A549 (cell line): Measurements from ENCODE around the gene FMC1. TPM values are rescaled to one million over a fixed set of nuclear protein-coding genes. Genes with fewer than 3 reads are reported as not detected.

Experiments used
- ATAC-seq, 2 experiments: fragments of 200-7000 bp in 1 of 2; fragments of >200 bp in 1 of 2; cut with Nextera tagmentation in 1 of 2; cut with Tn5 transposase in 1 of 2; 3 replicates each; pipeline versions ENCODE4 v1.8.0 to v1.9.1; 2018 to 2020; ENCODE audit warnings: mild to moderate bottlenecking in 1 of 2, moderate library complexity in 1 of 2
- CTCF ChIA-PET: fragments of 300-600 bp; sonication (Branson Sonifier 250); formaldehyde crosslinking; extraction: SDS; loops from one replicate; lab custom pipeline; 2021; ENCODE audit warnings: antibody characterized with exemption, inconsistent platforms; lab: Yijun Ruan, JAX
- POLR2A ChIA-PET: fragments of 350-600 bp; formaldehyde crosslinking; extraction: SDS; loops from one replicate; lab custom pipeline; 2021; ENCODE audit warnings: antibody characterized with exemption, inconsistent platforms; lab: Yijun Ruan, JAX
- DNase-seq, 2 experiments: peaks; one replicate each; pipeline versions ENCODE4 v3.0.0 to v3.0.0-alpha.2; 2011 to 2016; ENCODE audit warnings: low read depth in 1 of 2, low spot score in 1 of 2
- FAIRE-seq: peaks from 2 replicates; lab custom pipeline; 2011; peaks lifted over from hg19 to GRCh38; lab: Jason Lieb, UNC
- H3K27ac ChIP-seq, 2 experiments: fragments of >200 bp; sonication (Bioruptor Twin); formaldehyde crosslinking; 3 replicates each; pipeline ENCODE4 v1.5.1; 2016 to 2017
- H3K4me1 ChIP-seq: fragments of >200 bp; sonication (Bioruptor Twin); formaldehyde crosslinking; 3 replicates; pipeline ENCODE4 v1.6.1; 2016
- H3K4me2 ChIP-seq: fragments of >200 bp; sonication (Bioruptor Twin); formaldehyde crosslinking; 3 replicates; pipeline ENCODE4 v1.6.1; 2016
- H3K4me3 ChIP-seq: fragments of >200 bp; sonication (Bioruptor Twin); formaldehyde crosslinking; 3 replicates; pipeline ENCODE4 v1.5.1; 2016
- H3K9me3 ChIP-seq: fragments of >200 bp; sonication (Bioruptor Twin); formaldehyde crosslinking; 3 replicates; pipeline ENCODE4 v1.6.1; 2016
- CBX8 ChIP-seq: fragments of 200-600 bp; sonication (generic); IDR thresholded peaks from 2 replicates; pipeline ENCODE4 v1.6.1; 2016
- CHD2 ChIP-seq: fragments of 150-350 bp; IDR thresholded peaks from 2 replicates; pipeline ENCODE4 v1.6.1; 2014; ENCODE audit warnings: low read length; ENCODE audit not compliant: partially characterized antibody
- CHD4 ChIP-seq: fragments of 200-600 bp; sonication (generic); IDR thresholded peaks from 2 replicates; pipeline ENCODE4 v1.6.1; 2016; ENCODE audit warnings: antibody characterized with exemption, mild to moderate bottlenecking, borderline replicate concordance
- EHF ChIP-seq: fragments of 250-450 bp; sonication (Bioruptor Pico); IDR thresholded peaks from 2 replicates; pipeline ENCODE4 v1.5.0; 2020; ENCODE audit warnings: mild to moderate bottlenecking
- ESRRA ChIP-seq: fragments of 150-350 bp; IDR thresholded peaks from 2 replicates; pipeline ENCODE4 v1.6.1; 2014; ENCODE audit warnings: mild to moderate bottlenecking, low read length, borderline replicate concordance
- FOXS1 ChIP-seq: fragments of 250-450 bp; sonication (Bioruptor Pico); IDR thresholded peaks from 2 replicates; pipeline ENCODE4 v1.5.0; 2020; ENCODE audit warnings: mild to moderate bottlenecking, moderate library complexity
- GATA3 ChIP-seq: IDR thresholded peaks from 2 replicates; pipeline ENCODE4 v1.6.1; 2012; ENCODE audit warnings: borderline replicate concordance
- HEYL ChIP-seq: fragments of 250-450 bp; sonication (Bioruptor Pico); IDR thresholded peaks from 2 replicates; pipeline ENCODE4 v1.8.0; 2021; ENCODE audit warnings: mild to moderate bottlenecking, moderate library complexity
- HOXA7 ChIP-seq: fragments of 250-450 bp; sonication (Bioruptor Pico); IDR thresholded peaks from 2 replicates; pipeline ENCODE4 v1.5.0; 2020; ENCODE audit warnings: mild to moderate bottlenecking, moderate library complexity
- KDM1A ChIP-seq: fragments of 200-600 bp; sonication (generic); IDR thresholded peaks from 2 replicates; pipeline ENCODE4 v1.6.1; 2016; ENCODE audit warnings: low read depth, mild to moderate bottlenecking
- KDM5A ChIP-seq: fragments of 200-600 bp; sonication (generic); IDR thresholded peaks from 2 replicates; pipeline ENCODE4 v1.6.1; 2016; ENCODE audit warnings: antibody characterized with exemption, mild to moderate bottlenecking
- MYC ChIP-seq: IDR thresholded peaks from 2 replicates; pipeline ENCODE4 v1.6.1; 2012; ENCODE audit warnings: mild to moderate bottlenecking, inconsistent platforms, low read length, improper control_type of control experiment, borderline replicate concordance
- NPAS2 ChIP-seq: fragments of 250-450 bp; sonication (Bioruptor Pico); IDR thresholded peaks from 2 replicates; pipeline ENCODE4 v1.8.0; 2022; ENCODE audit warnings: mild to moderate bottlenecking, moderate library complexity, borderline replicate concordance
- POLR2A ChIP-seq: IDR thresholded peaks from 2 replicates; pipeline ENCODE4 v1.6.1; 2012; ENCODE audit warnings: mild to moderate bottlenecking, low read length
- RCOR1 ChIP-seq: fragments of 150-350 bp; IDR thresholded peaks from 2 replicates; pipeline ENCODE4 v1.6.1; 2014; ENCODE audit warnings: antibody characterized with exemption, low read length, low read depth
- RNF2 ChIP-seq: fragments of 200-600 bp; sonication (generic); IDR thresholded peaks from 2 replicates; pipeline ENCODE4 v1.6.1; 2016; ENCODE audit warnings: low read depth, mild to moderate bottlenecking, antibody characterized with exemption, moderate library complexity, borderline replicate concordance
- SREBF2 ChIP-seq: fragments of 450-650 bp; IDR thresholded peaks from 2 replicates; pipeline ENCODE4 v1.6.1; 2014; ENCODE audit warnings: mild to moderate bottlenecking, moderate library complexity
- TP53 ChIP-seq: fragments of 250-450 bp; sonication (Bioruptor Pico); IDR thresholded peaks from 2 replicates; pipeline ENCODE4 v1.5.0; 2021; ENCODE audit warnings: mild to moderate bottlenecking, moderate library complexity
- ZC3H11A ChIP-seq: fragments of 450-650 bp; IDR thresholded peaks from 2 replicates; pipeline ENCODE4 v1.6.1; 2014; ENCODE audit warnings: antibody characterized with exemption, mild to moderate bottlenecking
- WGBS: methylation state at CpG from one replicate; pipeline ENCODE4 v1.1.6; 2017; ENCODE audit errors: missing lambda C conversion rate; 5-methylcytosine and 5-hydroxymethylcytosine counted together
- polyA plus RNA-seq, 4 experiments: library from polyadenylated mRNA; depleted of rRNA in 3 of 4; stranded (reverse); fragments of >200 nt; fragmentation: RNase III in 1 of 4; extraction: RNeasy Plus Mini Kit Qiagen cat#74134 plus additional on column Dnase treatment in 1 of 4; gene quantifications; 2 replicates in 3 of 4; 3 replicates in 1 of 4; pipeline ENCODE4 v1.2.3, GENCODE V29; 2011 to 2017
- TF ChIP-seq, protein P1 (sequence below): IDR thresholded peaks from 2 replicates; pipeline ENCODE4 v1.6.1; 2012
- TF ChIP-seq, protein P2 (sequence below): fragments of 450-650 bp; IDR thresholded peaks from 2 replicates; pipeline ENCODE4 v1.6.1; 2014; ENCODE audit warnings: antibody characterized with exemption
- TF ChIP-seq, protein P3 (sequence below): fragments of >200 bp; sonication (Bioruptor Twin); formaldehyde crosslinking; IDR thresholded peaks from 3 replicates; pipeline ENCODE4 v1.6.1; 2016
- TF ChIP-seq, protein P4 (sequence below): fragments of 150-350 bp; IDR thresholded peaks from 2 replicates; pipeline ENCODE4 v1.6.1; 2014; ENCODE audit warnings: low read depth, mild to moderate bottlenecking, low read length
- TF ChIP-seq, protein P5 (sequence below): fragments of >200 bp; sonication (Bioruptor Twin); formaldehyde crosslinking; IDR thresholded peaks from 2 replicates; pipeline ENCODE4 v1.6.1; 2016

Gene FMC1
- polyA plus RNA-seq, 2 of the 4 experiments (the other 2 are of a cell fraction): 20.5 to 21.1 TPM

DNA sequence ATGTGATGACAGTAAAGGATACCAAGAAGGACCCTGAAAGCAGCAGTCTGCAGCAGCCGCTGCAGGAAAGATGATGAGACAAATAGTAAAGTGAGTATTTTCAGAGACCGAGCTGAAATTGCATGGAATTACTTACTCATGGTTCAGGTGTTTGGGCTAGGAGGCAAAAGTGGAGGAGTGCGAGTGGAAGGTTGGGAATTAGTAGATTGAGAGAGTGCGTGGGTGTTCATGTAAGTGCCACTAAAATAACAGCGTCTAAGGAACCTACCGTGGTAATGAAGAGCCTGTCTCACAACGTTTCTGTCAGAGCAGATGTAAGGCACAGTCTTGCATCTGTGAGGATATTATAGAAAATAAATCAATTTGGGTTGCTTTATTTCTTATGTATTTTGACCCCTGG lies 48.3 kb upstream of the FMC1 start:
- no peak for ATAC-seq
- ChIA-PET POLR2A (no interaction called here), CTCF (interaction anchor here (1.4 kb wide), 1 partner anchor 13 kb away, joined by 4 read pairs; no protein-coding TSS in a partner anchor)
- TF ChIP-seq TP53 (no peak), CBX8 (no peak), POLR2A (no peak), FOXS1 (CRISPR knock-in tag) (no peak), MYC (no peak), CHD2 (no peak), KDM1A (no peak), ZC3H11A (no peak), HEYL (no peak), NPAS2 (no peak), ESRRA (no peak), RCOR1 (no peak), RNF2 (no peak)
- TF ChIP-seq, protein P1, sequence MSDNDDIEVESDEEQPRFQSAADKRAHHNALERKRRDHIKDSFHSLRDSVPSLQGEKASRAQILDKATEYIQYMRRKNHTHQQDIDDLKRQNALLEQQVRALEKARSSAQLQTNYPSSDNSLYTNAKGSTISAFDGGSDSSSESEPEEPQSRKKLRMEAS: no peak
- TF ChIP-seq, protein P2, sequence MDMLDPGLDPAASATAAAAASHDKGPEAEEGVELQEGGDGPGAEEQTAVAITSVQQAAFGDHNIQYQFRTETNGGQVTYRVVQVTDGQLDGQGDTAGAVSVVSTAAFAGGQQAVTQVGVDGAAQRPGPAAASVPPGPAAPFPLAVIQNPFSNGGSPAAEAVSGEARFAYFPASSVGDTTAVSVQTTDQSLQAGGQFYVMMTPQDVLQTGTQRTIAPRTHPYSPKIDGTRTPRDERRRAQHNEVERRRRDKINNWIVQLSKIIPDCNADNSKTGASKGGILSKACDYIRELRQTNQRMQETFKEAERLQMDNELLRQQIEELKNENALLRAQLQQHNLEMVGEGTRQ: no peak
- TF ChIP-seq, protein P3, sequence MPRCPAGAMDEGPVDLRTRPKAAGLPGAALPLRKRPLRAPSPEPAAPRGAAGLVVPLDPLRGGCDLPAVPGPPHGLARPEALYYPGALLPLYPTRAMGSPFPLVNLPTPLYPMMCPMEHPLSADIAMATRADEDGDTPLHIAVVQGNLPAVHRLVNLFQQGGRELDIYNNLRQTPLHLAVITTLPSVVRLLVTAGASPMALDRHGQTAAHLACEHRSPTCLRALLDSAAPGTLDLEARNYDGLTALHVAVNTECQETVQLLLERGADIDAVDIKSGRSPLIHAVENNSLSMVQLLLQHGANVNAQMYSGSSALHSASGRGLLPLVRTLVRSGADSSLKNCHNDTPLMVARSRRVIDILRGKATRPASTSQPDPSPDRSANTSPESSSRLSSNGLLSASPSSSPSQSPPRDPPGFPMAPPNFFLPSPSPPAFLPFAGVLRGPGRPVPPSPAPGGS: no peak
- TF ChIP-seq, protein P4, sequence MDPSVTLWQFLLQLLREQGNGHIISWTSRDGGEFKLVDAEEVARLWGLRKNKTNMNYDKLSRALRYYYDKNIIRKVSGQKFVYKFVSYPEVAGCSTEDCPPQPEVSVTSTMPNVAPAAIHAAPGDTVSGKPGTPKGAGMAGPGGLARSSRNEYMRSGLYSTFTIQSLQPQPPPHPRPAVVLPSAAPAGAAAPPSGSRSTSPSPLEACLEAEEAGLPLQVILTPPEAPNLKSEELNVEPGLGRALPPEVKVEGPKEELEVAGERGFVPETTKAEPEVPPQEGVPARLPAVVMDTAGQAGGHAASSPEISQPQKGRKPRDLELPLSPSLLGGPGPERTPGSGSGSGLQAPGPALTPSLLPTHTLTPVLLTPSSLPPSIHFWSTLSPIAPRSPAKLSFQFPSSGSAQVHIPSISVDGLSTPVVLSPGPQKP: no peak
- Histone ChIP-seq H3K4me2 (no peak overlapping the region), H3K27ac (no peak overlapping the region), H3K9me3 (no peaks in the 10 kb centered on the region), H3K4me3 (no peak overlapping the region), H3K4me1 (no peaks in the 10 kb centered on the region)
- no peak for DNase-seq
- FAIRE-seq: no peak
- WGBS: 91% methylated on average over 7 of the region's 7 CpGs

DNA sequence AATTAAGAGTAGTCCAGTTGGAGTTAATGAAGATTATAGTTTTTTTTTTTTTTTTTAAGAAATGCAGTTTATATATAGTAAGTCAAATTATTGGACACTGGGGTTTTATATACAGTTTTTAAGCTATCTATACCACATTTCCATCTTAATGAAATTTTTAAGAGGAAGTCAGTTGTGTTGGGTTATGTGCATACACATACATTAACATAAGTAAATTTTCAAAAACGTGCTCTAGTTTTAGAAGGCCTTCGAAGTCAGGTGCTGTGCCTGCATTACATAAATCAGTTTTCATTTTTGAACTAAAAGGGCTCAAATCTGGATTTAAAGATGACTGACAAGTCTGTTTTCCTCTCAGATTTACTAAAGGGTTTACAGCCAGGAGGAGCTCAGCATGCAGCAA lies 47.6 kb upstream of the FMC1 start:
- H3K9me3 ChIP-seq: no peaks in the 10 kb centered on the region
- no peak for ATAC-seq
- ChIA-PET POLR2A (no interaction called here), CTCF (interaction anchor here (0.6 to 1.5 kb wide), 3 partner anchors 9 to 28 kb away, joined by 3 to 4 read pairs (median 3); no protein-coding TSS in a partner anchor)
- no peak overlapping the region for H3K27ac ChIP-seq
- TF ChIP-seq ZC3H11A: no peak
- no peak for TF ChIP-seq KDM5A
- TF ChIP-seq, protein P4: no peak
- no peak overlapping the region for H3K4me3 ChIP-seq
- H3K4me2 ChIP-seq: no peak overlapping the region
- 83% methylated on average over 2 of the region's 2 CpGs for WGBS
- H3K4me1 ChIP-seq: peaks cover 6% of the 10 kb centered on the region; the same call in 2 of the 3 replicates
- FAIRE-seq: no peak
- no peak for DNase-seq

DNA sequence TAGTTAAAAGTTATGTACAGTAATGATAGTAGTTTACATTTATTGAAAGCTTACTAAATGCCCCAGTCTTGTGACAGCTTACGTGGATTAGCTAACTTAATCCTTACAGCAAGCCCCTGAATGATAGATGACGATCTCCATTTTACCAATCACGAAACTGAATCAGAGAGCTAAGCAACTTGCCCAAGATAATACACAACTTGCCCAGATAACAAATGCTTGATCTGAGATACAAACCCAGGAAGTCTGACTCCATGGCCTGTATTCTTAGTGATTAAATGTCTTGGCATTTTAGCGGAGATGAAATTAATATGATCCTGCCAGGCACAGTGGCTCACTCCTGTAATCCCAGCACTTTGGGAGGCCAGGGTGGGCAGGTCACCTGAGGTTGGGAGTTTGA lies 46.9 kb upstream of the FMC1 start:
- DNase-seq: no peak
- no peak for ATAC-seq
- 98% methylated on average over 4 of the region's 4 CpGs for whole genome bisulfite sequencing
- FAIRE-seq: no peak
- no peak overlapping the region for H3K27ac ChIP-seq
- no peak overlapping the region for H3K4me2 ChIP-seq
- TF ChIP-seq HOXA7 (CRISPR knock-in tag) (no peak), HEYL (no peak), FOXS1 (CRISPR knock-in tag) (no peak), EHF (CRISPR knock-in tag) (no peak), GATA3 (no peak), CHD4 (no peak), CBX8 (no peak), SREBF2 (no peak)
- TF ChIP-seq, protein P5, sequence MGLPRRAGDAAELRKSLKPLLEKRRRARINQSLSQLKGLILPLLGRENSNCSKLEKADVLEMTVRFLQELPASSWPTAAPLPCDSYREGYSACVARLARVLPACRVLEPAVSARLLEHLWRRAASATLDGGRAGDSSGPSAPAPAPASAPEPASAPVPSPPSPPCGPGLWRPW: no peak
- TF ChIP-seq, protein P2: no peak
- ChIA-PET POLR2A (no interaction called here), CTCF (interaction anchor here (0.7 to 1.5 kb wide), 2 partner anchors 9 to 10 kb away, joined by 3 read pairs; no protein-coding TSS in a partner anchor)
- no peak overlapping the region for H3K4me3 ChIP-seq
- no peaks in the 10 kb centered on the region for H3K9me3 ChIP-seq
- H3K4me1 ChIP-seq: peaks cover 13% of the 10 kb centered on the region
